HepG2 (cell line): ENCODE results near the gene GP1BA. TPM values are rescaled to one million over a fixed set of nuclear protein-coding genes. Genes with fewer than 3 reads are reported as not detected.
A peak's percentile ranks its signal among the peaks of the same experiment; 100 is the strongest.

Experiments
- ASH2L ChIP-seq: fragments of 300-600, 200-600 bp; sonication (generic); IDR thresholded peaks from 2 replicates; pipeline ENCODE4 v1.7.0; 2017; ENCODE audit warnings: low read depth, mild to moderate bottlenecking, moderate library complexity, mixed read lengths, low read length; ENCODE audit not compliant: insufficient read length
- EEA1 ChIP-seq: sonication (generic); formaldehyde crosslinking; IDR thresholded peaks from 2 replicates; pipeline ENCODE4 v1.5.1; 2020; ENCODE audit warnings: mild to moderate bottlenecking, missing genetic modification reagents, borderline replicate concordance
- FOXJ3 ChIP-seq: sonication (generic); formaldehyde crosslinking; IDR thresholded peaks from 2 replicates; pipeline ENCODE4 v1.4.0; 2020; ENCODE audit warnings: missing genetic modification reagents, mild to moderate bottlenecking, borderline replicate concordance
- HHEX ChIP-seq: IDR thresholded peaks from 2 replicates; pipeline ENCODE4 v1.6.1; 2016; ENCODE audit warnings: control low read depth
- HNRNPH1 ChIP-seq: fragments of 200-400 bp; formaldehyde crosslinking; optimal IDR thresholded peaks from 2 replicates; pipeline ENCODE3; 2017; ENCODE audit warnings: mild to moderate bottlenecking, low read depth, low read length
- KAT8 ChIP-seq: IDR thresholded peaks from 2 replicates; pipeline ENCODE4 v1.6.1; 2016; ENCODE audit warnings: missing genetic modification reagents, missing compliant biosample characterization
- MBNL3 ChIP-seq: fragments of 250-450 bp; sonication (Bioruptor Pico); conservative IDR thresholded peaks from 2 replicates; pipeline ENCODE4 v1.8.0; 2022; ENCODE audit warnings: mild to moderate bottlenecking, inconsistent platforms
- MLLT10 ChIP-seq: sonication (generic); formaldehyde crosslinking; IDR thresholded peaks from 2 replicates; pipeline ENCODE4 v1.4.0; 2020; ENCODE audit warnings: missing genetic modification reagents
- MXD1 ChIP-seq: sonication (generic); formaldehyde crosslinking; IDR thresholded peaks from 2 replicates; pipeline ENCODE4 v1.4.0; 2020; ENCODE audit warnings: mild to moderate bottlenecking, missing genetic modification reagents
- MXI1 ChIP-seq: IDR thresholded peaks from 3 replicates; pipeline ENCODE4 v1.6.1; 2012; ENCODE audit warnings: low read depth, low read length, inconsistent platforms, borderline replicate concordance
- RBM39 ChIP-seq: fragments of 200-400 bp; formaldehyde crosslinking; IDR thresholded peaks from one replicate; pipeline ENCODE4 v1.6.1; 2018; ENCODE audit warnings: antibody characterized with exemption, mild to moderate bottlenecking, low read depth, low read length; ENCODE audit not compliant: poor library complexity, severe bottlenecking
- SETDB1 ChIP-seq: sonication (generic); formaldehyde crosslinking; IDR thresholded peaks from 2 replicates; pipeline ENCODE4 v1.5.1; 2020; ENCODE audit warnings: missing genetic modification reagents, mild to moderate bottlenecking, borderline replicate concordance
- SOX13 ChIP-seq, 3 experiments: fragments of 450-650 bp in 1 of 3; sonication (generic) in 1 of 3; formaldehyde crosslinking in 1 of 3; IDR thresholded peaks in 2 of 3; conservative IDR thresholded peaks in 1 of 3; 2 replicates each; pipeline versions ENCODE4 v1.5.0 to v1.6.1; 2016 to 2020; ENCODE audit warnings: antibody characterized with exemption in 1 of 3, mild to moderate bottlenecking in 1 of 3, missing compliant biosample characterization in 1 of 3, missing genetic modification reagents in 1 of 3, moderate library complexity in 1 of 3
- SP4 ChIP-seq: sonication (generic); formaldehyde crosslinking; IDR thresholded peaks from 2 replicates; pipeline ENCODE4 v1.8.1; 2023; ENCODE audit warnings: mild to moderate bottlenecking, missing genetic modification reagents
- SRSF9 ChIP-seq: fragments of 200-400 bp; formaldehyde crosslinking; IDR thresholded peaks from 2 replicates; pipeline ENCODE4 v1.6.1; 2018; ENCODE audit warnings: borderline replicate concordance, mild to moderate bottlenecking, low read depth, low read length; ENCODE audit not compliant: insufficient read depth, poor library complexity, severe bottlenecking
- THRA ChIP-seq: sonication (generic); formaldehyde crosslinking; IDR thresholded peaks from 2 replicates; pipeline ENCODE4 v1.4.0; 2020; ENCODE audit warnings: missing genetic modification reagents, borderline replicate concordance
- YEATS2 ChIP-seq: sonication (generic); formaldehyde crosslinking; IDR thresholded peaks from 2 replicates; pipeline ENCODE4 v1.4.0; 2020; ENCODE audit warnings: missing genetic modification reagents, borderline replicate concordance
- ZNF232 ChIP-seq: sonication (generic); formaldehyde crosslinking; IDR thresholded peaks from 2 replicates; pipeline ENCODE4 v1.4.0; 2020; ENCODE audit warnings: missing genetic modification reagents, borderline replicate concordance
- ZNF234 ChIP-seq: sonication (generic); formaldehyde crosslinking; conservative IDR thresholded peaks from 2 replicates; pipeline ENCODE4 v1.5.1; 2020; ENCODE audit warnings: mild to moderate bottlenecking, missing genetic modification reagents
- ZNF263 ChIP-seq: sonication (generic); formaldehyde crosslinking; IDR thresholded peaks from 2 replicates; pipeline ENCODE4 v1.4.0; 2020; ENCODE audit warnings: missing genetic modification reagents
- ZNF274 ChIP-seq: sonication (generic); formaldehyde crosslinking; IDR thresholded peaks from 2 replicates; pipeline ENCODE4 v1.5.1; 2020; ENCODE audit warnings: mild to moderate bottlenecking, missing genetic modification reagents
- ZNF484 ChIP-seq: sonication (generic); formaldehyde crosslinking; IDR thresholded peaks from 2 replicates; pipeline ENCODE4 v1.5.1; 2020; ENCODE audit warnings: mild to moderate bottlenecking, low read depth, missing genetic modification reagents, borderline replicate concordance
- ZNF562 ChIP-seq: sonication (generic); formaldehyde crosslinking; IDR thresholded peaks from 2 replicates; pipeline ENCODE4 v1.8.0; 2022; ENCODE audit warnings: missing genetic modification reagents, borderline replicate concordance
- ZNF570 ChIP-seq: sonication (generic); formaldehyde crosslinking; IDR thresholded peaks from 2 replicates; pipeline ENCODE4 v1.4.0; 2020; ENCODE audit warnings: mild to moderate bottlenecking, missing genetic modification reagents, borderline replicate concordance
- ZNF780A ChIP-seq: sonication (generic); formaldehyde crosslinking; IDR thresholded peaks from 2 replicates; pipeline ENCODE4 v1.8.0; 2022; ENCODE audit warnings: mild to moderate bottlenecking, missing genetic modification reagents, moderate library complexity
- ZSCAN30 ChIP-seq: sonication (generic); formaldehyde crosslinking; IDR thresholded peaks from 2 replicates; pipeline ENCODE4 v1.5.0; 2020; ENCODE audit warnings: mild to moderate bottlenecking, missing genetic modification reagents
- polyA plus RNA-seq, 8 experiments: library from polyadenylated mRNA; depleted of rRNA in 3 of 8; stranded (reverse) in 7 of 8; unstranded in 1 of 8; fragments of >200 nt; fragmentation: Illumina TruSeq in 4 of 8; extraction: Trizol in 4 of 8; gene quantifications; 2 replicates each; pipeline versions ENCODE4 v1.2.1 to v1.2.3, GENCODE V29; 2011 to 2016; ENCODE audit warnings: low read depth in 4 of 8, missing spikeins in 1 of 8, mixed read lengths in 1 of 8; ENCODE audit not compliant: insufficient read depth in 1 of 8
- total RNA-seq, 5 experiments: library from RNA; depleted of rRNA; stranded (reverse); fragments of >200 nt; fragmentation: Illumina TruSeq; extraction: Trizol; gene quantifications; 2 replicates each; pipeline ENCODE4 v1.2.3, GENCODE V29; 2016; ENCODE audit warnings: low read depth in 1 of 5
- TF ChIP-seq, protein P1 (sequence below): sonication (generic); formaldehyde crosslinking; IDR thresholded peaks from 2 replicates; pipeline ENCODE4 v1.4.0; 2020; ENCODE audit warnings: mild to moderate bottlenecking, missing genetic modification reagents
- TF ChIP-seq, protein P2 (sequence below): sonication (generic); formaldehyde crosslinking; IDR thresholded peaks from 2 replicates; pipeline ENCODE4 v1.4.0; 2020; ENCODE audit warnings: missing genetic modification reagents

GP1BA gene
- total and polyA plus RNA-seq, 2 of the 13 experiments (the other 11 are each of a cell fraction or from before 2014, with no cell fraction given) = not detected

DNA sequence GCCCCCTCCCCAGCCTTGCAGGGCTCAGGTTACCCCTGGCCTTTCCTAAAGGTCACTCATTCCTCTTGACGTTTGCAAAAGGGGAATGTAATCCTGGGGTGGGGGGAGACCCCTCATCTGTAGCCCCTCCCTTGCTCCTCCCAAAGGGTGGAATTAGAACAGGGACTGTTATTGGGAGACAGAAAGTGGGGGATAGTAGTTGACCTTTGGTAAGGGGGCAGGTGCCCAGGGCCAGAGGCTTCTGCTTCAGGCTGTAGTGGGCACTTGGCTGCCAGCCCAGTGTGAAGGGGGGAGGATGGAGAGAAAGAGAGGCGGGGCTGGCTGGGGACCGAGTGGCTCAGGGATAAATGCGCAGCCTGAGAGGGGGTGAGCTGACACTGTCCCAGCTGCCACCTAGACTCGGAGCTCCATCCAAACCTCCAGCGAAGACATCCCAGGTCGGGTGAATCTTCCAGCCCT is 18.7 kb downstream of the GP1BA start, which contains the start of gene ENO3 (continued):
- TF ChIP-seq EEA1 (no peak), MXI1 (no peak), ZNF234 (no peak), YEATS2 (no peak), ZNF484 (CRISPR knock-in tag) (no peak), ZNF570 (CRISPR knock-in tag) (no peak), HHEX (CRISPR knock-in tag) (no peak), FOXJ3 (no peak), ASH2L (no peak), ZNF274 (CRISPR knock-in tag) (no peak), ZNF232 (CRISPR knock-in tag) (no peak), KAT8 (CRISPR knock-in tag) (no peak), RBM39 (no peak), HNRNPH1 (no peak), THRA (peak; percentile 26; the same call in 1 of the 2 replicates), ZSCAN30 (CRISPR knock-in tag) (no peak), ZNF562 (CRISPR knock-in tag) (no peak), SETDB1 (no peak), MXD1 (CRISPR knock-in tag) (peak; percentile 1; the same call in 1 of the 2 replicates), ZNF263 (CRISPR knock-in tag) (no peak), MLLT10 (CRISPR knock-in tag) (no peak), MBNL3 (CRISPR knock-in tag) (no peak), SP4 (peak; percentile 47; the same call in 1 of the 2 replicates), SOX13 (IDR thresholded peaks at IDR 0.05) (no peak), SOX13 (CRISPR knock-in tag; conservative IDR thresholded peaks at IDR 0.05 in 1 of 2, IDR thresholded peaks at IDR 0.05 in 1 of 2) (peak in 1 of 2 experiments; percentile 44; a peak in 1 of 4 replicates), SRSF9 (no peak), ZNF780A (CRISPR knock-in tag) (no peak)
- TF ChIP-seq, protein P1, sequence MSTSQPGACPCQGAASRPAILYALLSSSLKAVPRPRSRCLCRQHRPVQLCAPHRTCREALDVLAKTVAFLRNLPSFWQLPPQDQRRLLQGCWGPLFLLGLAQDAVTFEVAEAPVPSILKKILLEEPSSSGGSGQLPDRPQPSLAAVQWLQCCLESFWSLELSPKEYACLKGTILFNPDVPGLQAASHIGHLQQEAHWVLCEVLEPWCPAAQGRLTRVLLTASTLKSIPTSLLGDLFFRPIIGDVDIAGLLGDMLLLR (CRISPR knock-in tag) = no peak
- TF ChIP-seq, protein P2, sequence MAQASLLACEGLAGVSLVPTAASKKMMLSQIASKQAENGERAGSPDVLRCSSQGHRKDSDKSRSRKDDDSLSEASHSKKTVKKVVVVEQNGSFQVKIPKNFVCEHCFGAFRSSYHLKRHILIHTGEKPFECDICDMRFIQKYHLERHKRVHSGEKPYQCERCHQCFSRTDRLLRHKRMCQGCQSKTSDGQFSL (CRISPR knock-in tag) = no peak
